HCT116 (cell line): ENCODE results near the gene TMX3. TPM values are rescaled to one million over a fixed set of nuclear protein-coding genes. Genes with fewer than 3 reads are reported as not detected.

Source experiments
- ATAC-seq: fragments of 200-7000 bp; cut with Tn5 transposase; 2 replicates; pipeline ENCODE4 v1.9.1; 2020; ENCODE audit warnings: mild to moderate bottlenecking, moderate library complexity
- BruUV-seq: library from RNA; stranded (reverse); fragments of 400-500 nt; replicated peaks from 2 replicates; lab custom pipeline; 2021; lab: Mats Ljungman, UMichigan
- CTCF ChIA-PET: fragments of 300-600 bp; sonication (Branson Sonifier 250); formaldehyde crosslinking; loops from one replicate; lab custom pipeline; 2021; ENCODE audit warnings: antibody characterized with exemption; lab: Charles Lee
- POLR2A ChIA-PET: fragments of 300-600, 350-600 bp; sonication (Branson Sonifier 250); formaldehyde crosslinking; loops from one replicate; lab custom pipeline; 2021; ENCODE audit warnings: antibody characterized with exemption; lab: Charles Lee
- RAD21 ChIA-PET, 2 experiments: fragments of 300-600 bp; sonication (Branson Sonifier 250); formaldehyde crosslinking; loops; one replicate each; lab custom pipeline; 2023; ENCODE audit warnings: low total read pairs in 2 of 2; ENCODE audit not compliant: uncharacterized antibody in 2 of 2, unreplicated experiment in 2 of 2, low non-redundant PET in 1 of 2; lab: Charles Lee
- DNase-seq: peaks from one replicate; pipeline ENCODE4 v3.0.0-alpha.2; 2010; ENCODE audit warnings: low read depth, low spot score
- H2AFZ ChIP-seq: fragments of 200-600 bp; shearing (Covaris generic), sonication (generic); 2 replicates; pipeline ENCODE4 v1.6.1; 2017; ENCODE audit warnings: low read depth, mixed run types, mixed read lengths, antibody characterized with exemption, low read length; ENCODE audit not compliant: poor library complexity, severe bottlenecking
- H3K27ac ChIP-seq: 2 replicates; pipeline ENCODE4 v1.5.1; 2012; ENCODE audit warnings: low read depth, low read length
- H3K27me3 ChIP-seq: fragments of 200-600 bp; sonication (generic); 2 replicates; pipeline ENCODE4 v1.6.1; 2016; ENCODE audit warnings: mixed run types, low read length, mixed read lengths; ENCODE audit not compliant: insufficient read depth
- H3K36me3 ChIP-seq, 2 experiments: fragments of 200-500 bp in 1 of 2; fragments of 200-600 bp in 1 of 2; sonication (Bioruptor generic) in 1 of 2; sonication (generic) in 1 of 2; 2 replicates each; pipeline versions ENCODE4 v1.5.1 to v1.6.1; 2014 to 2016; ENCODE audit warnings: low read length in 2 of 2, inconsistent platforms in 1 of 2, mixed read lengths in 1 of 2, mixed run types in 1 of 2; ENCODE audit not compliant: insufficient read depth in 2 of 2, control insufficient read depth in 1 of 2
- H3K4me1 ChIP-seq, 2 experiments: fragments of 200-600 bp in 1 of 2; sonication (generic) in 1 of 2; 2 replicates each; pipeline versions ENCODE4 v1.5.1 to v1.6.1; 2012 to 2017; ENCODE audit warnings: low read length in 2 of 2, inconsistent platforms in 1 of 2, mild to moderate bottlenecking in 1 of 2, mixed read lengths in 1 of 2, mixed run types in 1 of 2, moderate library complexity in 1 of 2; ENCODE audit not compliant: insufficient read depth in 2 of 2, control insufficient read depth in 1 of 2
- H3K4me2 ChIP-seq: fragments of 200-600 bp; sonication (generic); 2 replicates; pipeline ENCODE4 v1.6.1; 2017; ENCODE audit warnings: mixed run types, low read length, mixed read lengths
- H3K4me3 ChIP-seq, 2 experiments: fragments of 200-600 bp in 1 of 2; sonication (generic) in 1 of 2; replicated peaks in 1 of 2; 2 replicates each; pipeline ENCODE4 v1.5.1; 2011 to 2016; ENCODE audit warnings: low read length in 2 of 2, control low read depth in 1 of 2, low read depth in 1 of 2, mild to moderate bottlenecking in 1 of 2, mixed read lengths in 1 of 2, mixed run types in 1 of 2
- H3K79me2 ChIP-seq: fragments of 200-600 bp; sonication (generic); 2 replicates; pipeline ENCODE4 v1.6.1; 2017; ENCODE audit warnings: mild to moderate bottlenecking, mixed run types, low read length, moderate library complexity, mixed read lengths; ENCODE audit not compliant: insufficient read depth
- H3K9ac ChIP-seq: fragments of 200-600 bp; sonication (generic); 2 replicates; pipeline ENCODE4 v1.6.1; 2016; ENCODE audit warnings: low read length, mixed read lengths
- H3K9me2 ChIP-seq: fragments of 200-600 bp; sonication (generic), shearing (Covaris generic); 2 replicates; pipeline ENCODE4 v1.6.1; 2017; ENCODE audit warnings: mixed run types, mild to moderate bottlenecking, moderate library complexity; ENCODE audit not compliant: insufficient read depth
- H3K9me3 ChIP-seq, 2 experiments: fragments of 200-500 bp in 1 of 2; fragments of 200-600 bp in 1 of 2; sonication (Bioruptor generic) in 1 of 2; sonication (generic) in 1 of 2; 2 replicates each; pipeline ENCODE4 v1.6.1; 2014 to 2017; ENCODE audit warnings: low read length in 2 of 2, mixed read lengths in 2 of 2, inconsistent platforms in 1 of 2, low read depth in 1 of 2, mild to moderate bottlenecking in 1 of 2, mixed run types in 1 of 2, moderate library complexity in 1 of 2; ENCODE audit not compliant: control insufficient read depth in 1 of 2, insufficient read depth in 1 of 2
- H4K20me1 ChIP-seq: fragments of 200-600 bp; sonication (generic), shearing (Covaris generic); 2 replicates; pipeline ENCODE4 v1.6.1; 2017; ENCODE audit warnings: mixed run types, mild to moderate bottlenecking, moderate library complexity; ENCODE audit not compliant: insufficient read depth
- ATF3 ChIP-seq: IDR thresholded peaks from 2 replicates; pipeline ENCODE4 v1.6.1; 2012
- CTCF ChIP-seq, 3 experiments: fragments of 200-600 bp in 1 of 3; sonication (generic) in 1 of 3; IDR thresholded peaks in 2 of 3; conservative IDR thresholded peaks in 1 of 3; 2 replicates each; pipeline ENCODE4 v1.5.1; 2012 to 2017; ENCODE audit warnings: low read depth in 2 of 3, low read length in 2 of 3, antibody characterized with exemption in 1 of 3, borderline replicate concordance in 1 of 3, control low read depth in 1 of 3, mild to moderate bottlenecking in 1 of 3, mixed read lengths in 1 of 3, mixed run types in 1 of 3, moderate library complexity in 1 of 3; ENCODE audit not compliant: insufficient read depth in 1 of 3
- EZH2 ChIP-seq: fragments of 200-600 bp; sonication (generic); IDR thresholded peaks from 2 replicates; pipeline ENCODE4 v1.6.1; 2017; ENCODE audit warnings: antibody characterized with exemption, mixed run types
- RAD21 ChIP-seq: IDR thresholded peaks from 2 replicates; pipeline ENCODE4 v1.6.1; 2012; ENCODE audit warnings: low read depth, mild to moderate bottlenecking
- SRF ChIP-seq: IDR thresholded peaks from 2 replicates; pipeline ENCODE4 v1.6.1; 2012; ENCODE audit warnings: low read depth
- ZNF274 ChIP-seq: fragments of 200-500 bp; sonication (Bioruptor generic); IDR thresholded peaks from 2 replicates; pipeline ENCODE4 v1.6.1; 2014; ENCODE audit warnings: mild to moderate bottlenecking, low read depth, low read length, inconsistent platforms
- intact Hi-C: fragments of 100-400 bp; cut with micrococcal nuclease; formaldehyde crosslinking; loops from 2 replicates; pipeline ENCODE4 v1.10.0; 2022
- total RNA-seq: library from RNA; stranded (reverse); gene quantifications from one replicate; pipeline ENCODE4 v1.2.1, GENCODE V29; 2021; ENCODE audit not compliant: unreplicated experiment
- TF ChIP-seq, protein P1 (sequence below): IDR thresholded peaks from 2 replicates; pipeline ENCODE4 v1.6.1; 2012
- TF ChIP-seq, protein P2 (sequence below): IDR thresholded peaks from 2 replicates; pipeline ENCODE4 v1.6.1; 2011; ENCODE audit warnings: mild to moderate bottlenecking, low read length, moderate library complexity; ENCODE audit not compliant: insufficient replicate concordance; ENCODE audit errors: extremely low read depth

The TMX3 gene
- total RNA-seq, 1 experiment from 2014 or later: 39.6 TPM

GRCh38 chr18:68665628-68666027 lies 49.3 kb downstream of the TMX3 start:
- BruUV-seq: no TSS peak
- Histone ChIP-seq H4K20me1 (no peaks in the 10 kb centered on the region), H3K4me1 (no peaks in the 10 kb centered on the region), H3K79me2 (no peaks in the 10 kb centered on the region), H2AFZ (no peak overlapping the region), H3K27me3 (no peaks in the 10 kb centered on the region), H3K9ac (no peak overlapping the region), H3K4me2 (no peak overlapping the region), H3K4me3 (no peak overlapping the region), H3K27ac (no peak overlapping the region), H3K9me2 (no peaks in the 10 kb centered on the region), H3K36me3 (no peaks in the 10 kb centered on the region), H3K9me3 (no peaks in the 10 kb centered on the region)
- CTCF ChIA-PET: no interaction called here
- no peak for TF ChIP-seq ZNF274
- TF ChIP-seq RAD21: no peak
- TF ChIP-seq, protein P1, sequence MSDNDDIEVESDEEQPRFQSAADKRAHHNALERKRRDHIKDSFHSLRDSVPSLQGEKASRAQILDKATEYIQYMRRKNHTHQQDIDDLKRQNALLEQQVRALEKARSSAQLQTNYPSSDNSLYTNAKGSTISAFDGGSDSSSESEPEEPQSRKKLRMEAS: no peak
- RAD21 ChIA-PET: no interaction called here
- ATAC-seq (no peak), DNase-seq (no peak)
- intact Hi-C loops: no loop called here
- POLR2A ChIA-PET: no interaction called here

- no peaks in the 10 kb centered on the region for H3K4me1 ChIP-seq
- no peaks in the 10 kb centered on the region for H3K9me3 ChIP-seq
- CTCF ChIA-PET: no interaction called here
- peak; percentile 62 for ATAC-seq
- BruUV-seq: no TSS peak
- no peak overlapping the region for H3K4me3 ChIP-seq
- RAD21 ChIA-PET: no interaction called here
- H3K27me3 ChIP-seq: no peaks in the 10 kb centered on the region
- no peaks in the 10 kb centered on the region for H3K9me2 ChIP-seq
- no peak overlapping the region for H3K4me2 ChIP-seq
- no peaks in the 10 kb centered on the region for H4K20me1 ChIP-seq
- H3K9ac ChIP-seq: no peak overlapping the region
- H3K36me3 ChIP-seq: no peaks in the 10 kb centered on the region
- TF ChIP-seq ATF3: no peak
- peak in 1 of 3 experiments; percentile 25; a peak in 1 of 6 replicates for TF ChIP-seq CTCF (IDR thresholded peaks at IDR 0.05 in 2 of 3, conservative IDR thresholded peaks at IDR 0.05 in 1 of 3; ENCODE audit: borderline replicate concordance in 1 of 3, insufficient read depth in 1 of 3, low read depth in 2 of 3, low read length in 2 of 3)
- TF ChIP-seq, protein P2, sequence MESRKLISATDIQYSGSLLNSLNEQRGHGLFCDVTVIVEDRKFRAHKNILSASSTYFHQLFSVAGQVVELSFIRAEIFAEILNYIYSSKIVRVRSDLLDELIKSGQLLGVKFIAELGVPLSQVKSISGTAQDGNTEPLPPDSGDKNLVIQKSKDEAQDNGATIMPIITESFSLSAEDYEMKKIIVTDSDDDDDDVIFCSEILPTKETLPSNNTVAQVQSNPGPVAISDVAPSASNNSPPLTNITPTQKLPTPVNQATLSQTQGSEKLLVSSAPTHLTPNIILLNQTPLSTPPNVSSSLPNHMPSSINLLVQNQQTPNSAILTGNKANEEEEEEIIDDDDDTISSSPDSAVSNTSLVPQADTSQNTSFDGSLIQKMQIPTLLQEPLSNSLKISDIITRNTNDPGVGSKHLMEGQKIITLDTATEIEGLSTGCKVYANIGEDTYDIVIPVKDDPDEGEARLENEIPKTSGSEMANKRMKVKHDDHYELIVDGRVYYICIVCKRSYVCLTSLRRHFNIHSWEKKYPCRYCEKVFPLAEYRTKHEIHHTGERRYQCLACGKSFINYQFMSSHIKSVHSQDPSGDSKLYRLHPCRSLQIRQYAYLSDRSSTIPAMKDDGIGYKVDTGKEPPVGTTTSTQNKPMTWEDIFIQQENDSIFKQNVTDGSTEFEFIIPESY: no peak
- TF ChIP-seq SRF: no peak
- TF ChIP-seq EZH2: no peak
- TF ChIP-seq, protein P1: no peak
- DNase-seq: no peak
- no peaks in the 10 kb centered on the region for H3K79me2 ChIP-seq
- H2AFZ ChIP-seq: no peak overlapping the region
- intact Hi-C loops: no loop called here
- POLR2A ChIA-PET: no interaction called here
- no peak overlapping the region for H3K27ac ChIP-seq
Measured at GRCh38 chr18:68662754-68663153, 52.2 kb downstream of the TMX3 start.
